ENCODE measurements around the gene KIF27.

GRCh38 chr9:83960991-83961390 lies 39.8 kb upstream of the KIF27 start:
- TF ChIP-seq CTCF (IDR thresholded peaks at IDR 0.05) (no peak), POLR2A (IDR thresholded peaks at IDR 0.05) (no peak)

Measured in ovary (tissue), 3 donors.